Measurements from ENCODE around the gene MYBBP1A. TPM values are rescaled to one million over a fixed set of nuclear protein-coding genes. Genes with fewer than 3 reads are reported as not detected.
"Not testable (repeated sequence)": the region's sequence is repeated elsewhere in the genome, so short reads cannot be mapped to it uniquely, and the experiment has no call there.

MYBBP1A gene
- total and polyA plus RNA-seq, 3 experiments from 2014 or later, result 34.1 to 157 (median 148) TPM

DNA sequence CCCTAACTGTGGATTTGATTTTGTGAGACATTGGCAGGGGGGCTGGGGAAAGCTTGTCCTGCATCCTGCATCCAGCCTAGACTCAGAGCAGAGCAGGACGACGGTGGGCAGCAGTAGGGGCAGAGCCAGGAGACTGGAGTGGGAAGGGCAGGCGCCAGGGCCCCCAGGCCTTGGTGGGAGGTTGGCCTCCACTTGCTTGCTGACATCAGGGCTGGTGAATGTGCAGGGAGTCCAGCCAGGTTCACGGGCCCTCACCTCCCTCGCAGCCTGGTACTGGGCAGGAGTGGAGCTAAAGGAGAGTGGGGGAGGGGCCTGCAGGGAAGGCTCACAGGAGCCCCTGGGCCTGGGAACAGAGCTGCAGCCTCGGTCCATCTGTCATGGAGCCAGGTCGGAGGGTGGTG, 26.9 kb upstream of the MYBBP1A start:
- no peak overlapping the region for H3K4me3 ChIP-seq (ENCODE audit: low read length)
- CTCF ChIA-PET, result interaction anchor here (1.4 kb wide), 1 partner anchor 15 kb away, joined by 6 read pairs; no protein-coding TSS in a partner anchor
- H3K4me3 Mint-ChIP-seq, result no peak overlapping the region

GRCh38 chr17:4580291-4580690, 25.1 kb upstream of the MYBBP1A start:
- Histone ChIP-seq H3K27me3 (ENCODE audit: insufficient read depth, low read length, poor library complexity, severe bottlenecking) (peaks cover 14% of the 10 kb centered on the region), H3K27ac (ENCODE audit: low read depth, low read length) (no peak overlapping the region), H3K4me1 (ENCODE audit: insufficient read depth, low read length) (no peaks in the 10 kb centered on the region), H3K36me3 (ENCODE audit: insufficient read depth, low read length) (no peaks in the 10 kb centered on the region), H3K9me3 (ENCODE audit: low read length) (no peaks in the 10 kb centered on the region), H3K4me3 (ENCODE audit: low read length) (no peak overlapping the region)
- Mint-ChIP-seq H3K4me3 (no peak overlapping the region), H3K4me1 (peaks cover 4 to 14% (median 4%) of the 10 kb centered on the region in 3 donors), H3K9me3 (no peaks in the 10 kb centered on the region), H3K27me3 (peaks cover 19 to 33% of the 10 kb centered on the region in 2 donors), H3K36me3 (no peaks in the 10 kb centered on the region), H3K27ac (peak overlapping the region in 1 of 8 donors; percentile 33)
- CTCF ChIA-PET, result interaction anchor here (1.4 kb wide), 1 partner anchor 14 kb away, joined by 7 read pairs; no protein-coding TSS in a partner anchor
- POLR2A ChIA-PET, result no interaction called here
- DNase-seq, result no peak

More for the DNA sequence above, 26.9 kb upstream of the MYBBP1A start:
- Mint-ChIP-seq H3K4me1 (peaks cover 4 to 14% (median 4%) of the 10 kb centered on the region in 3 donors), H3K27ac (peak overlapping the region in 1 of 8 donors; percentile 67), H3K9me3 (no peaks in the 10 kb centered on the region), H3K27me3 (peaks cover 31 to 45% of the 10 kb centered on the region in 2 donors), H3K36me3 (no peaks in the 10 kb centered on the region)
- H3K27me3 ChIP-seq (ENCODE audit: insufficient read depth, low read length, poor library complexity, severe bottlenecking), result peaks cover 22% of the 10 kb centered on the region
- H3K9me3 ChIP-seq (ENCODE audit: low read length), result no peaks in the 10 kb centered on the region
- POLR2A ChIA-PET, result no interaction called here
- no peaks in the 10 kb centered on the region for H3K4me1 ChIP-seq (ENCODE audit: insufficient read depth, low read length)
- H3K27ac ChIP-seq (ENCODE audit: low read depth, low read length), result no peak overlapping the region
- no peak for DNase-seq
- H3K36me3 ChIP-seq (ENCODE audit: insufficient read depth, low read length), result no peaks in the 10 kb centered on the region

GRCh38 chr17:4579678-4580077, 24.5 kb upstream of the MYBBP1A start:
- H3K4me1 Mint-ChIP-seq, result peaks cover 3 to 10% (median 4%) of the 10 kb centered on the region in 3 donors
- H3K36me3 ChIP-seq (ENCODE audit: insufficient read depth, low read length), result no peaks in the 10 kb centered on the region
- no peak overlapping the region for H3K4me3 ChIP-seq (ENCODE audit: low read length)
- no peaks in the 10 kb centered on the region for H3K9me3 ChIP-seq (ENCODE audit: low read length)
- ChIA-PET POLR2A (no interaction called here), CTCF (interaction anchor here (1.4 kb wide), 1 partner anchor 13 kb away, joined by 7 read pairs; no protein-coding TSS in a partner anchor)
- no peak for DNase-seq
- no peak overlapping the region for H3K4me3 Mint-ChIP-seq
- peaks cover 19 to 29% of the 10 kb centered on the region in 2 donors for H3K27me3 Mint-ChIP-seq
- H3K9me3 Mint-ChIP-seq, result no peaks in the 10 kb centered on the region
- no peaks in the 10 kb centered on the region for H3K36me3 Mint-ChIP-seq
- no peaks in the 10 kb centered on the region for H3K4me1 ChIP-seq (ENCODE audit: insufficient read depth, low read length)
- no peak overlapping the region for H3K27ac Mint-ChIP-seq
- H3K27ac ChIP-seq (ENCODE audit: low read depth, low read length), result no peak overlapping the region
- H3K27me3 ChIP-seq (ENCODE audit: insufficient read depth, low read length, poor library complexity, severe bottlenecking), result peaks cover 11% of the 10 kb centered on the region

- H3K9me3 ChIP-seq (ENCODE audit: low read length); DNase-seq; H3K9me3 Mint-ChIP-seq; H3K27ac ChIP-seq (ENCODE audit: low read depth, low read length); H3K4me3 Mint-ChIP-seq; POLR2A ChIA-PET; H3K4me1 ChIP-seq (ENCODE audit: insufficient read depth, low read length); H3K36me3 Mint-ChIP-seq; H3K36me3 ChIP-seq (ENCODE audit: insufficient read depth, low read length); H3K27ac Mint-ChIP-seq; H3K27me3 ChIP-seq (ENCODE audit: insufficient read depth, low read length, poor library complexity, severe bottlenecking); H3K4me3 ChIP-seq (ENCODE audit: low read length); CTCF ChIA-PET: not testable (repeated sequence)
- H3K27me3 Mint-ChIP-seq, result peaks cover 13 to 22% of the 10 kb centered on the region in 2 donors
- H3K4me1 Mint-ChIP-seq, result peaks cover 3 to 12% (median 8%) of the 10 kb centered on the region in 3 donors
Observed at GRCh38 chr17:4578349-4578748, 23.2 kb upstream of the MYBBP1A start.

- Mint-ChIP-seq H3K27me3 (peaks cover 5 to 14% of the 10 kb centered on the region in 2 donors), H3K4me1 (peaks cover 3 to 12% (median 10%) of the 10 kb centered on the region in 3 donors), H3K27ac (no peak overlapping the region), H3K9me3 (no peaks in the 10 kb centered on the region), H3K4me3 (no peak overlapping the region), H3K36me3 (no peaks in the 10 kb centered on the region)
- CTCF ChIA-PET, result interaction anchor here (1.0 to 1.4 kb wide), 2 partner anchors 10 to 194 kb away, joined by 3 read pairs; no protein-coding TSS in a partner anchor
- no peaks in the 10 kb centered on the region for H3K4me1 ChIP-seq (ENCODE audit: insufficient read depth, low read length)
- no peaks in the 10 kb centered on the region for H3K36me3 ChIP-seq (ENCODE audit: insufficient read depth, low read length)
- DNase-seq, result no peak
- H3K4me3 ChIP-seq (ENCODE audit: low read length), result no peak overlapping the region
- no peaks in the 10 kb centered on the region for H3K9me3 ChIP-seq (ENCODE audit: low read length)
- POLR2A ChIA-PET, result interaction anchor here (0.6 kb wide), 1 partner anchor 9 kb away, joined by 3 read pairs; no protein-coding TSS in a partner anchor
- peaks cover 3% of the 10 kb centered on the region for H3K27me3 ChIP-seq (ENCODE audit: insufficient read depth, low read length, poor library complexity, severe bottlenecking)
- no peak overlapping the region for H3K27ac ChIP-seq (ENCODE audit: low read depth, low read length)
Observed at GRCh38 chr17:4577386-4577993, 22.3 kb upstream of the MYBBP1A start.

DNA sequence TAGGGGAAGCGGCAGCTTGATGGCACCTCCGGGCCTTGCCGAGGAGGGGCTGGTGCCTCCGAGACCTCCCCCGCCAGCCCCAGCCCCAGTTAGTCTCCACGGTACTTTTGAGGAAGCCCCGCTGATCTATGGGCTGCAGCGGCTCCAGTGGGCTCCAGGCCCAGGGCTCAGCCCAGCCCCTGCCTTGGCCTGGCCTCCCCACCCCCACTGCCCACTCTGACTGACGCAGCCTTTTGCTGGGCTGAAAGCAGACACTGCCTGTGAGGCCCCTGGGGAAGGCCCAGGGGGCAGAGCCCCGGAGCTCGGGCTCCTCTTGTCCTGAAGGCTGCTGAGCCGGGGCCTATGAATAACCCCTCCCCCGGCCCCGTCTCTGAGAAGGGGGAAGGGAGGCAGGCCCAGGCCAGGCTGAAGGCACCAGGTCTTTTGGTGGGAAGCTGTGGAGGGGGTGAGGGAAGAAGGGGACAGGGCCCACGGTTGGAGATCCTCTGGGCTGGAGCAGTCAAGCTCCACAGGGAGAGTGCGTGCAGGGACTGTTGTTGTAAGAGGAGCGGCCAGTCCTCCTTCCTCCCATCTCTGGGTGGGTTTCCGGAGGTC, 21.6 kb upstream of the MYBBP1A start:
- no peaks in the 10 kb centered on the region for H3K9me3 Mint-ChIP-seq
- CTCF ChIA-PET, result interaction anchor here (1.0 to 1.4 kb wide), 2 partner anchors 9 to 193 kb away, joined by 3 read pairs; no protein-coding TSS in a partner anchor
- no peaks in the 10 kb centered on the region for H3K4me1 ChIP-seq (ENCODE audit: insufficient read depth, low read length)
- no peak overlapping the region for H3K27ac ChIP-seq (ENCODE audit: low read depth, low read length)
- no peak overlapping the region for H3K4me3 ChIP-seq (ENCODE audit: low read length)
- H3K36me3 Mint-ChIP-seq, result no peaks in the 10 kb centered on the region
- H3K27me3 ChIP-seq (ENCODE audit: insufficient read depth, low read length, poor library complexity, severe bottlenecking), result no peaks in the 10 kb centered on the region
- H3K9me3 ChIP-seq (ENCODE audit: low read length), result no peaks in the 10 kb centered on the region
- H3K4me1 Mint-ChIP-seq, result peaks cover 3 to 12% (median 10%) of the 10 kb centered on the region in 3 donors
- H3K27ac Mint-ChIP-seq, result no peak overlapping the region
- POLR2A ChIA-PET, result no interaction called here
- no peak overlapping the region for H3K4me3 Mint-ChIP-seq
- peaks cover 4 to 8% of the 10 kb centered on the region in 2 donors for H3K27me3 Mint-ChIP-seq
- H3K36me3 ChIP-seq (ENCODE audit: insufficient read depth, low read length), result no peaks in the 10 kb centered on the region
- DNase-seq, result no peak

DNA sequence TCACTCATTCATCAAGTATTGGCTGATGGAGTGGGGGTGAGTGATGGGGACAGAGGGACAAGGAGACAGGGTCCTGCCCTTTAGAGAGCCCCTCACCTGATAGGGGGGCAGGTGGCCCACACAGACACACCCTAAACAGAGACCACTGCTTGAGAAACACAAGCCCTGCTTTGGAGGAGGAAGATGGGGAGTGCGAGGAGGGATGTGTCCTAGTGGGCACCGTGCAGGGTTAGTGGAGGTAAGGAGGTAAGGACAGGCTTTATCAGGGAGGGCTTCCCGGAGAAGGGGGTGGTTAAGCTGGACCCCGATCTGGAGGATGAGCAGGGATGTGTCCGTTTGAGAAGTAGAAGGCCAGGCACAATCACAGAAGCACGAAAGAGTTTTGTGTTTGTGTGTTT, 21.0 kb upstream of the MYBBP1A start:
- H3K27me3 Mint-ChIP-seq, result peaks cover 0 to 3% of the 10 kb centered on the region in 2 donors
- CTCF ChIA-PET, result interaction anchor here (1.4 kb wide), 1 partner anchor 192 kb away, joined by 3 read pairs; no protein-coding TSS in a partner anchor
- POLR2A ChIA-PET, result no interaction called here
- Histone ChIP-seq H3K36me3 (ENCODE audit: insufficient read depth, low read length) (no peaks in the 10 kb centered on the region), H3K27me3 (ENCODE audit: insufficient read depth, low read length, poor library complexity, severe bottlenecking) (no peaks in the 10 kb centered on the region), H3K4me3 (ENCODE audit: low read length) (no peak overlapping the region), H3K4me1 (ENCODE audit: insufficient read depth, low read length) (no peaks in the 10 kb centered on the region), H3K27ac (ENCODE audit: low read depth, low read length) (no peak overlapping the region), H3K9me3 (ENCODE audit: low read length) (no peaks in the 10 kb centered on the region)
- DNase-seq, result no peak
- peak overlapping the region in 1 of 8 donors; percentile 1 for H3K27ac Mint-ChIP-seq
- no peaks in the 10 kb centered on the region for H3K9me3 Mint-ChIP-seq
- H3K4me1 Mint-ChIP-seq, result peaks cover 3 to 12% (median 10%) of the 10 kb centered on the region in 3 donors
- no peaks in the 10 kb centered on the region for H3K36me3 Mint-ChIP-seq
- H3K4me3 Mint-ChIP-seq, result no peak overlapping the region

DNA sequence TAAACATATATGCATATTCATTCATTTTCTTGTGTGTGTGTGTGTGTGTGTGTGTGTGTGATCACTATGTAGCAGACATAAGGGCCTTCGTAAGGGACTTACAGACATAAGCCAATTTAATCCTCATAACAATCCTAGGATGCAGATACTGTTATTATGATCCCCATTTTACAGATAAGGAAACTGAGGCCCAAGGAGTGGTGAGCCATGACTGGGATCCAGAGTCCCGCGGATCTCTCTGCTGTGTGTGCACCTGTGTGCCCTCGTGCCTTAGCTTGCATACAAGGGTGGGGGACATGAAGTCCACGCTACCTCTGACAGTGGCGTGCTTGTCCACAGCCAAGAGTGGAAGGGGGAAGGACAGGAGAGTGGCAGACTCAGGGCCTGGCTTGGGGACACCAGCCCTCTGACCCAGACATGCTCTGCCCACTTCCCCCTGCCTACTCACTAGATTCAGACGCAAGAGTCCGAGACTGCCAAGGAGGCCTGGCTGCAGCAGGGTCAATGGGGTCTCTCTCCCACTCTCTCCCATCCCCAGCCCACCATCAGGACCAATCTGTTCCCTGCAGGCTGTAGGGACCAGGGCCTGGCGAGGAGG, 19.4 kb upstream of the MYBBP1A start:
- ChIA-PET CTCF (interaction anchor here (1.3 to 1.7 kb wide), 2 partner anchors 21 to 30 kb away, joined by 4 to 5 read pairs; no protein-coding TSS in a partner anchor), POLR2A (no interaction called here)
- H3K36me3 ChIP-seq (ENCODE audit: insufficient read depth, low read length), result no peaks in the 10 kb centered on the region
- Mint-ChIP-seq H3K36me3 (no peaks in the 10 kb centered on the region), H3K4me3 (no peak overlapping the region), H3K27me3 (peaks cover 0 to 5% of the 10 kb centered on the region in 2 donors), H3K4me1 (peaks cover 3 to 12% (median 10%) of the 10 kb centered on the region in 3 donors), H3K27ac (no peak overlapping the region), H3K9me3 (no peaks in the 10 kb centered on the region)
- no peak overlapping the region for H3K4me3 ChIP-seq (ENCODE audit: low read length)
- no peak overlapping the region for H3K27ac ChIP-seq (ENCODE audit: low read depth, low read length)
- DNase-seq, result no peak
- no peaks in the 10 kb centered on the region for H3K9me3 ChIP-seq (ENCODE audit: low read length)
- H3K27me3 ChIP-seq (ENCODE audit: insufficient read depth, low read length, poor library complexity, severe bottlenecking), result no peaks in the 10 kb centered on the region
- H3K4me1 ChIP-seq (ENCODE audit: insufficient read depth, low read length), result no peaks in the 10 kb centered on the region

Measured in CD8-positive, alpha-beta memory T cell (primary cell).